HG03097 (cell line): ENCODE results near the gene WDR46.
"Not testable (repeated sequence)": the region's sequence is repeated elsewhere in the genome, so short reads cannot be mapped to it uniquely, and the experiment has no call there.

Source experiments
- ATAC-seq: cut with Tn5 transposase; IDR thresholded peaks from one replicate; pipeline ENCODE4 v1.9.1; 2021; ENCODE audit not compliant: unreplicated experiment, low FRiP score

WDR46 gene

DNA sequence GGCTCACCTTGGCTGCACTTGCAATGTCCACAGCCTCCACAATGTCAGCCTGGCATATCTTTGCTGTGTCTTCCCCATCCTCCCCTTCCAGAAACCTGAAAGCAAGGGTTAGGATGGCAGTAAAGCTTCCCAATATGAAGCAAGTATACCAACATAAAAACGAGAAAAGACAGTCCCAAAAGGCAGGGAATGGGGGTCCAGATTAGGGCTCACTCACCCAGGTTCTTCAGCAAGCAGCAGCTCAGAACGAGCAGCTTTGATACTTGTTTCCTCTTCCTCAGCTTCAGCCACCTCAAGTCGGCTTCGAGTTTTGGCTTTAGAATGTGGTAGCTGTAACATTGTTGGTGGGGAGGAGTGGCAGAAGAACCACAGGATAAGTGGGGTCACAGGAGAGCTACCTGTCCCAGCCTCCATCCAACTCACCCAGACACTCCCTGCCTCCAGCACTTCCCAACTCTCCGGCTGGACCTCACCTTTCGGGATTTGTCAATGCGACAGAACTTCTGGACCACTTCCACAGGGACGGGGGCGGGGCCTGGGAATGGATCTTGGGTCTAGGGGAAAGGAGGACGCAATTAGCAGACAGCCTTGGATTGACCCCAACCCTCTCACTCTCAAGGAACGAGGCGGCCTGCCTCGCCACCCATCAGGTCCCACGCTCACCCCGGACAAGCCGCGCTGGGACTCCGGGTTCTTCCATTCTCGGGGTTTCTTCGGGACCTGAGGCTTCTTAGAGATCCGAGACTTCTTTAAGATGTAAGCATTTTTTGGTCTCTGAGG is 708 bp downstream of the WDR46 start:
- ATAC-seq, result no peak

DNA sequence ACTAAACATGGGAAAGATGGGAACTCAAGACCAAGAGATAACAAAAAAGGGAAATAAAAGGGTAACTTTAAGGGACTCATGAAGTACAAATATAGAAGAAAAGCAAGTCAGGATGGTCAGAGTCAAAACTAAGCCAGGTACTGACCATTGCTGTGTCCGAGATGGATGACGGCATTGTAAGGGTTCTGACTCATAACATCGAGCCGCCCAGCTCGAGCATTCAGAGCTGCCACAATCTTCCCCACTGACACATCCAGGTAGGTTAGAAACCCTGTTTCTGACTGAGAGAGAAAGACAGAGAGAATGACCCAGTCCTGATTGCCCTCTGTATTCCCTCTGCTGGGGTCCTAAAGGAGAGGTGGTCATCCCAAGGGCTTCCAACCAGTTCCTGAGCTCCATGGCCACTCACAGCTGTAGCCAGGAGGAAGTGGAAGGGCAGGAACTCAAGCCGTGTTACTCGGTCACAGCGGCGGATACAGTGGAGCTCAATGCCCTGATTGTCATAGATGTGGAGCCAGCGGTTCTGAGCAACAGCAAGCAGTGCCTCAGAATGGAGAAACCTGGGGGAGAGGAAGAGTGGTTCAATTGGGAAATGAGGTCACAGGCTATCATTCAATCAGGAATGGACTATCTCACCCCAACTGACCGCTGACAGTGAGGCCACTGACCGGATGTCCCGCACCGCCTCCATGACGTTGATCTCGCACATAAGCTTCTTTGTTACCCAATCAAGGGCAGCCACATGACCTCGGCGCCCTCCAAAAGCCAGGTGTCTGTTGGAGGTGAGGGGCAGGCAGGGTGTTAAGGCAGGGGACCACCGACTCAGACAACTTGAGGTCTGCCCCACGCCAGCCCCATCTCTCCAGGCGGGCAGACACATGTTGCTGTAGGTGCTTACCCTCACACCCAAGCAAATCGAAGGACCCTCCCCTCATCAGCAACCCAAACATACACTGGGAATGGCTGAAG is 1.8 kb downstream of the WDR46 start:
- ATAC-seq, result no peak

DNA sequence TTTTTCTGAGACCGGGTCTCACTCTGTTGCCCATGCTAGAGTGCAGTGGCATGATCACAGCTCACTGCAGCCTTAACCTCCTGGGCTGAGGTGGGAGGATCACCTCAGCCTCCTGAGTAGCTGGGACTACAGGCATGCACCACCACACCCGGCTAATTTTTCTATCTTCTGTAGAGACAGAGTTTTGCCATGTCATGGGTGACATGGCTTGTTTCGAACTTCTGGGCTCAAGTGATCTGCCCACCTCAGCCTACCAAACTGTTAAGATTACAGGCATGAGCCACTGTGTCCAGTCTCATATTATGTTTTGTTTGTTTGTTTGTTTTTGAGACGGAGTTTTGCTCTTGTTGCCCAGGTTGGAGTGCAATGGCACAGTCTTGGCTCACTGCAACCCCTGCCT is 3.8 kb downstream of the WDR46 start:
- not testable (repeated sequence) for ATAC-seq

DNA sequence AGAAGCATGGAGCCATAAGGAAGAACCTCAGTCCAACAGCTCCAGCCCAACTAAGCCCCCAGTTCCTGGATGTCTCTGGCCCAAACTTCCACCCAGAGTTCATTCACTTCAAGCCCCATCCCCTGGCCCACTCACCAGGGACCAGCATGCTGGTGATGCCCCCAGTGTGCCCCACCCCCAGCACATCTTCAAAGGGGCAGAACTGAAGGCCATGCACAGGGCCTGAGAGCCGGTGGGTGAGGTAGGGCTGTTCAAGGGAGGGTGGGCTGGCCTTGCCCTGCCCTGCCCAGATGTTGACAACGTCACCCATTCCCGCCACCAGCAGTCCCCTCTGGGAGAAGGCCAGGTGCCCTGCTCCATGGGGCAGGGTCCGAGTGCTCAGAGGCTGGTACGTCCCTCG is 8.5 kb downstream of the WDR46 start:
- no peak for ATAC-seq

DNA sequence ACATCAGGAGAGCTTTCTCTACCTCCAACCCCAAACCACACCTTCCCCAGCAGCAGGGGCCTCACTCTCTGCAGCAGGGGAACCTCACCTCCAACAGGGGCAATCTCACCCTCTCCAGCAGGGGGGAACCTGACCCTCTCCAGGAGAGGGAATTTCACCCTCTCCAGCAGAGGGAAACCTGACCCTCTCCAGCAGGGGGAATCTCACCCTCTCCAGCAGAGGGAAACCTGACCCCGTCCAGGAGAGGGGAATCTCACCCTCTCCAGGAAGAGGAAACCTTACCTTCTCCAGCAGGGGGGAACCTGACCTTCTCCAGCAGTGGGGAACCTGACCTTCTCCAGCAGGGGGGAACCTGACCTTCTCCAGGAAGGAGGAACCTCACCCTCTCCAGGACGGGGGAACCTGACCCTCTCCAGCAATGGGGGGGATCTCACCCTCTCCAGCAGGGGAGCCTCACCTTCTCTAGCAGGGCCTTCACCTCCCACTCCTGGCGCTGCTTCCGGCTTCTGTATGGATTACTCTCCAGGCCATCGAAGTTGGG is 9.0 kb downstream of the WDR46 start:
- ATAC-seq, result no peak

DNA sequence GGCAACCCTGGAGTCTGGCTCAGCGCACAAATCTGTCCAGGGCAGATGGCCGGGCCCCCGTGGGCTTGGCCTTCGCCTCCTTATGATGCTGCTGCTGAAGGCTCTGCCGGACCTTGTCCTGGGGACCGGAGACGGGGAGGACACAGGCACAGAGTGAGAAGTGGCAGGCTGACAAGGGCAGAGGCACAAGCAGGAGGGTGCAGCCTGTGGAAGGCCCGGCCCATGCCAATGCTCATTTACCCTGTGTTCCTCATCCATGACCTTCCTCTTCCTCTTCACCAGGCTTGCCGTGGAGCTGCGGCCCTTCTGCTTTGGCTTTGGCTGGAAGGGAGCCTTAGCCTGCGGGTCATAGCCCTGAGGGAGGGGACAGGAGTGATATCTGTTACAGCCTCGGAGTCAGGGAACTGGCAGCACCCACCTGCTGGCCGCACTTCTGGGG is 9.8 kb downstream of the WDR46 start:
- no peak for ATAC-seq

DNA sequence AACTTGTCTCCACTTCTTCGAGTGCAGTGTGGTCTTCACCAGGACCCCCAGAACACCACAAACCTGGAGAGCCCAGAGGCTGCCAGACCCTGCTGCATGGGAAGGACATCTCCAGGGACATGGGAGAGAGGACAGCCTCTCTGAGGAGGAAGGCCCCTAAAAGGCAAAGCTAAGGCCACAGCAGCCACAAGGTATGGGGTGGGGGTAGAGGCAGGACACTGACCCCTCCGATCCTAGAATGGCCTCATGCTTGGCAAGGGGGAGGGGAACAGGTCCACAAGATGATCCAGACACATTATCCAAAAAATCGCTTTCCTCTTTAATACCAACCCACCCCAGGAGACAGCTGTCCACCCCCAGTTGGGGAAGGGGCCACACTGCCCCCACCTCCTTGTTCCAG is 10.2 kb downstream of the WDR46 start:
- no peak for ATAC-seq

DNA sequence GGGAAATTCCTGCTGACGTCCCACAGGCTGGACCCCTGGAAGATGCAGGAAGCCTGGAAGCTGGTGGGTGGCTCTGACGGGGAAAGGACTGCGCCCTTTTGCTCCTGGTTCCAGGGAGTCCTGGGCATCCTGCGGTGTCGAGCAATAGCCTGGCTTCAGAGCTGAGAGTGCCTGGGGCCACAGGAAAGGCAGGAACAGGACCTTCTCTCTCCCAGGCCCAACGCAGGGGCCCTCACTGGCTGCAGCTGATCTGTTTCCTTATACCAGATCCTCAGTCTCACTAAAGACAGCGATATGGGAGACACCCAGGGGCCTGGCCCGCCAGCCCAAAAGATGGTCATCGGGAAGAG is 10.7 kb downstream of the WDR46 start:
- no peak for ATAC-seq

DNA sequence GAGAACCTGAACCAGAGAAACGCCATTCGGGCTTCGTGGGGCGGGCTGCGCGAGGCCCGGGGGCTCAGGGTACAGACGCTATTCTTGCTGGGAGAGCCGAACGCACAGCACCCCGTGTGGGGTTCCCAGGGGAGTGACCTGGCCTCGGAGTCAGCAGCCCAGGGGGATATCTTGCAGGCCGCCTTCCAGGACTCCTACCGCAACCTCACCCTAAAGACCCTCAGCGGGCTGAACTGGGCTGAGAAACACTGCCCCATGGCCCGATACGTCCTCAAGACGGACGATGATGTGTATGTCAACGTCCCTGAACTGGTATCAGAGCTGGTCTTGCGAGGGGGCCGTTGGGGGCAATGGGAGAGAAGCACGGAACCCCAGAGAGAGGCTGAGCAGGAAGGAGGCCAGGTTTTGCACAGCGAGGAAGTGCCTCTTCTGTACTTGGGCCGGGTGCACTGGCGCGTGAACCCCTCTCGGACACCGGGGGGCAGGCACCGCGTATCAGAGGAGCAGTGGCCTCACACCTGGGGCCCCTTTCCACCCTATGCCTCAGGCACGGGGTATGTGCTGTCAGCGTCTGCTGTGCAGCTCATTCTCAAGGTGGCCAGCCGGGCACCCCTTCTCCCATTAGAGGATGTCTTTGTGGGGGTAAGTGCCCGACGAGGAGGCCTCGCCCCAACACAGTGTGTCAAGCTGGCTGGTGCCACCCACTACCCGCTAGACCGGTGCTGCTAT is 11.2 kb downstream of the WDR46 start:
- ATAC-seq, result no peak

DNA sequence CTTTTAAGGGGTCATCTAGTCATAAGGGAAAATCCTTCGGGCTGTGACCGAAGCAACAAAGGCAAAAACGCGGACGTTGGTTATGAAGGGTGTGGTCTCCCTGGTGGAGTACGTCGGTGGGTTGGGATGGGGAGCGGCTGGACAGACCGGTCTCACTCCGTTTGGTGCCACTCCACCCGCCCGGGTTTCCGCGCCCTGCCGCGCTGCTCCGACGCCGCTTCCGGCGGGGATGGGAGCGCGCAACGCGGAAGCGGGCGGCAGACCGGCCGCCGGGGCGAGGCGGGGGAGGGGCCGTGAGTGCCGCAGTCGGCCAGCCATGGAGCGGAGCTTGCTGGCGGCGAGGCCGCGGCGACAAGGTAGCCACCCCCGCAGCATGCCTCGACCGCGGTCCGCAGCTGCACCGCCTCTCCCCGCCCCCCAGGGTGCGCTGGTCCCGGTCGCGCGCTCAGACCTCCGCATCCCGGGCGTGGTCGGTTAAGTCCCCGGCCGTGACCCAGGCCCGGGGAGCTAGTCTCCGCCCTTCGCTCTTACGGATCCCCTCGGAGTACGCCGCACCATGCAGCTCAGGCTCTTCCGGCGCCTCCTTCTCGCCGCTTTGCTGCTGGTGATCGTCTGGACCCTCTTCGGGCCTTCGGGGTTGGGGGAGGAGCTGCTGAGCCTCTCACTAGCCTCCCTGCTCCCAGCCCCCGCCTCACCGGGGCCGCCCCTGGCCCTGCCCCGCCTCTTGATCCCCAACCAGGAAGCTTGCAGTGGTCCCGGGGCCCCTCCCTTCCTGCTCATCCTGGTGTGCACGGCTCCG is 12.0 kb downstream of the WDR46 start, which contains the start of gene B3GALT4:
B3GALT4 (plus strand) TSS at position 260 of the 799 bp plus-strand sequence; CDS start at position 557, 297 bp downstream.
- ATAC-seq, result peak; percentile 39

DNA sequence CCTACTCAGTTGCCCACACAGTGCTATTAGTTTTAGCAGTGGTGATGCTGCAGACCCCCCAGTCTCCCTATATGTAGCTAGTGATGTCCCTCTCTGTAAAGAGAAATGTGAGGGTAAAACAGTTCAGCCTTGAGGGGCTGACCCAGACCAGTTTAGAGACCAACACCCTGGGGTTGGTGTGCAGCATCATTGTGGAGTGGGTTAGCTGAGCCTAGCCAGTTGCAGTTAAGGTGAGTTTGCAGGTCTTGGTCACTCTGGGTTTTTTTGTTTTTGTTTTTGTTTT is 12.5 kb downstream of the WDR46 start:
- ATAC-seq, result no peak

DNA sequence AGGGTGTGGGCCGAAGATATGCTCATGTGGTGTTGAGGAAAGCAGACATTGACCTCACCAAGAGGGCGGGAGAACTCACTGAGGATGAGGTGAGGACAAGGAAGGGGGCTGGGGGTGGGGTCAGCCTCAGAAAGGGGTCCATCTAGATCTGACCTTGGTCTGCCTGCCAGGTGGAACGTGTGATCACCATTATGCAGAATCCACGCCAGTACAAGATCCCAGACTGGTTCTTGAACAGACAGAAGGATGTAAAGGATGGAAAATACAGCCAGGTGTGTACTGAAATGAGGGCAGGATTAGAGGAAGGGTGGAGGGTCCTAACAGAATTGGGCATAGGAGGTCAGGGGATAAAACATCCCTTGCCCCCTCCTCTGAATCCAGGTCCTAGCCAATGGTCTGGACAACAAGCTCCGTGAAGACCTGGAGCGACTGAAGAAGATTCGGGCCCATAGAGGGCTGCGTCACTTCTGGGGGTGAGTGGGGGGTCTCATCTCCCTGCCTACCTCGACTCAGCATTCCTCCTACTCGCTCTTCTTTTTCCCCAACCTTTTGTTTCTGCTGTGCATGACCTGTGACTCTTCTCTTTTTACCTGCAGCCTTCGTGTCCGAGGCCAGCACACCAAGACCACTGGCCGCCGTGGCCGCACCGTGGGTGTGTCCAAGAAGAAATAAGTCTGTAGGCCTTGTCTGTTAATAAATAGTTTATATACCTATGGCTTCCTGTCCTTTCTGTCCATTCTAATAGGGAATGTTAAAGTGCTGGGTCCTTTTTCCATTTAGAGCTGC is 13.1 kb downstream of the WDR46 start:
- not testable (repeated sequence) for ATAC-seq

DNA sequence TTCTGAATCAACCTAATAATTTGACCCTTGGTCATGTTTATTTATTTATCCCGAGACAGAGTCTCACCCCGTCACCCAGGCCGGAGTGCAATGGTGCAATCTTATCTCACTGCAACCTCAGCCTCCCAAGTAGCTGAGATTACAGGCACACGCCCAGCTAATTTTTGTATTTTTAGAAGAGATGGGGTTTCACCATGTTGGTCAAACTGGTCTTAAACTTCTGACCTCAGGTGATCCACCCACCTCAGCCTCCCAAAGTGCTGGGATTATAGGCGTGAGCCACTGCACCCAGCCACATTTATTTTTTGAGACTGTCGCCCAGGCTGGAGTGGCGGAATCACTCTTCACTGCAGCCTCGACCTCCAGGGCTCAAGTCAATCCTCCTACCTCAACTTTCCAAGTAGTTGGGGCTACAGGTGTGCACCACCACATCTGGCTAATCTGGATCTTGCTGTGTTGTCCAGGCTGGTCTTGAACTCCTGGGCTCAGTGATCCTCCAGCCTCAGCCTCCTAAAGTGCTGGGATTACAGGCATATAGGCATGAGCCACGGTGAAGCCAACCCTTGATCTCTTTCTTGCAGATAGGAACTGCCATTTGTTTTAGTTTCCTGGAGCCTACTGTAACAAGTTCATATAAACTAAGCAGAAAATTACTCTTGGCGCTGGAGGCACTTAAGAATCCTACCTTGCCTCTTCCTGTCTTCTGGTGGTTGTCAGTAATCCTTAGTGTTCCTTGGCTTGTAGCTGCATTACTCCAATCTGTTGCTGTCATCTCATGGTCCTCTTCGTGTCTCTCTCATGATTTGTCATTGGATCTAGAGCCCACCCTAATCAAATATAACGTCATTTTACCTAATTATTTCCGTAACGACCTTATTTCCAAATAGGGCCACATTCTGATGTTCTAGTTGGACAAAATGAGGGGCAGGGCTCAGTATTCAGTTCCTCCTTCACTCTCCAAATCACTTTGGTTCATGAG is 14.8 kb downstream of the WDR46 start:
- no peak for ATAC-seq

DNA sequence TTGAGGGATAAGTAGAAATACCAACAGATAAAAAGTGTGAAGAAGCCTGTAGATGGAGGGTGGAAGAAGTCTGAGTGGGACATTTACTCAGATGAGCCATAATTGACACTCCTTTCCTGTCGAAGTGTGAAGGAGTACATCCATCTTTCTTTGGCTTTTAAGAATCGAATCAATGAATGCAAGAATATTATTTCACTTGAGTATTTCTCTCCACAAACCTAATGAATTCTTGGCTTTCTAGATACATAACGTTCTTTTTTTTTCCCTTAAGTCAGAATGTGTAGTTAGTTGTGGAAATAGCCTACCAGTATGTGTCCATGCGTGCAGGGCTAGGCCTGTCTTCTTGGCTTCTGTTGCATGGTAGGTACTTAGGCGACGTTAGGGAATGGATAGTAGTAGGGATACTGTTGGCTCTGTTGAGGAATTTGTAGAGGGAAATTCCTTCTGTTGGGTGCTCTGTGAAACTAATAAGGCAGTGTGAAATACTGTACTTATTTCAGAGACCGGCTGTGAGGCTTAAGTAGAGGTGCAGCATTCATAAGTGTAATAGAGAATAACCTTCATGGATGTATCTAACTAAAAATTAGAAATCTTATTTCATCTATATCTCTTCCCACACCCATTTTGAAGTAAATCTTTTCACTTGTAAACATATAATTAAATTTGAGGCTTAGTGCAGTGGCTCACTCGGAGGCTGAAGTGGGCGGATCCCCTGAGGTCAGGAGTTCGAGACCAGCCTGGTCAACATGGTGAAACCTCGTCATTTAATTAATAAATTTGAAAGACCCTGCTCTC is 15.7 kb downstream of the WDR46 start:
- no peak for ATAC-seq

DNA sequence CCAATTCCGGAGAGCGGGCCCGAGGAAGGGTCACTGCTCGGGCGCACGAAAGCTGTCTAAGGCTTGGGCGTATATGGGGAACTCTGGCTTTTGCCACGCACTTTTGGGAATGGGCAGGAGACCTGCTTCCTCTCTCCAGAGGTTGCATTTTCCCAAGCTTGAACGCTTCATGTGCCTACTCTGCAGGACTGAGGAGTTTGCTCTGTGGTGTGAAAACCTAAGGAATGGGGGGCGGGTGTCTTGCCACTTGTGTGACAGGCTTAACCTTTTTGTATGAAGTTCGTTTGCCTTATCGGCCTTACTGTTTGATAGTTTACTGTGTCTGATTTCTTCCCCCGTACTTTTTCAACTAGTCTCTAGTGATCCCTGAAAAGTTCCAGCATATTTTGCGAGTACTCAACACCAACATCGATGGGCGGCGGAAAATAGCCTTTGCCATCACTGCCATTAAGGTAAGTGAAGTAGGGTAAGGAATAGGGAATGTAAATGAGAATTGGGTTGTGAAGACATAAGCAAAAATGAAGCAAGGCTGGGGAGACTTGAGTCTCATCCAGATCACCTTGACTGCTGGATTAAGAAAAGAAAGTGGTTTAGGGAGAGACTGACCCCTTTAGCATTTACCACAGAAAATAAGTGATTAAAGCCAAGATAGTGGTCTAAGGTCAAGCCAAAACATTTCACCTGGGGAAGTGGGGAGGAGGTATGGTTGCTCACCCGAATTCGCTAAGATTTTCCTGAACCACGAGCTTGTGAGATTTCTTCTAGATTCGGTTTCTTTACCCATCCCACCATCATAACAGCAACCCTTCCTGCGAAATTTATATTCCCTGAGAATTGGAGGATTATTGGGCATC is 16.5 kb downstream of the WDR46 start:
- no peak for ATAC-seq

DNA sequence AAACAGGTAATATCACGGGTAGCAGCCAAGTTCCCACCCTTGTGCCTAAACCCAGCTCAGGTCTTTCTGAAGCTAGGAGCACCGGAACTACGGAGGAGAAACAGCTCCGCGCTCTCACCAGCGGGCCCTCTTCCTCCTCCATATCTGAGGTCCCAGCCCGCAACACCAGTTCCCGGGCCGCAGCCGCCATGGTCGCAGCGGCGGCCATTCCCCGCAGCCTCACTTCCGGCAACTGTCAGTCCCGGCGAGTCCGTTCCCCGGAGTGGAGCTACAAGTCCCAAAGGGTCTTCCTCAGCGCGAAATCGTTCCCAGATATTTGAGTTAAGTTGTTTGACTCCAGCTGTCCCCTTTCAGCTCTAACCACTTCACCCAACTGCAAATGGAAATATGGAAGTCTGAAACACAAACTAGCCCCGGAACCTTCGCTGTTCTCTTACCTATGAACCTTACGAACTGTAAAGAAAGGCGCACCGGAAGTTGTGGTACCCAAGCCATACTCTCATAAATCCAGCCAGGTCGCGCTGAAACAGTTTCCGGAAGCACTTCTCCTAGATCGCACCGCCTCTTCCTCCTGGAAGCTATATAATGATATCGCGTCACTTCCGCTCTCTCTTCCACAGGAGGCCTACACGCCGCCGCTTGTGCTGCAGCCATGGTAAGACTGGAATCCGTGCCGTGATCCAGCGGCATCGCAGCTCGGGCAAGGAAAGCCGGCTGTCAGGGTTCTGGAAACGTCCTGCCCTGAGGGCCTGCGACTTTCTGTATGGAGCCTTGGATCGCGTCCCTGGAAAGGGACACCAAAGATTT is 17.4 kb downstream of the WDR46 start, which contains the start of the genes RPS18 and VPS52:
RPS18 (plus strand) TSS at position 608 of the 807 bp plus-strand sequence; CDS start at position 653, 45 bp downstream.
VPS52 (minus strand) TSS at position 409 of the 807 bp plus-strand sequence; CDS start at position 208, 201 bp downstream.
- ATAC-seq, result peak; percentile 79
